OCI-LY1 (cell line): ENCODE measurements around the gene SYNE1.

Experiments
- EZH2 ChIP-seq: fragments of 200-600 bp; sonication (generic), shearing (Covaris generic); IDR thresholded peaks from 2 replicates; pipeline ENCODE4 v1.8.0; 2017; ENCODE audit warnings: borderline replicate concordance, mixed run types, mild to moderate bottlenecking, antibody characterized with exemption, low read length, moderate library complexity, mixed read lengths
- TF ChIP-seq, protein P1 (sequence below): fragments of 200-600 bp; sonication (generic), shearing (Covaris generic); IDR thresholded peaks from 2 replicates; pipeline ENCODE4 v1.5.1; 2017; ENCODE audit warnings: mild to moderate bottlenecking, antibody characterized with exemption, low read length, moderate library complexity, mixed read lengths

- TF ChIP-seq EZH2: no peak
- TF ChIP-seq, protein P1, sequence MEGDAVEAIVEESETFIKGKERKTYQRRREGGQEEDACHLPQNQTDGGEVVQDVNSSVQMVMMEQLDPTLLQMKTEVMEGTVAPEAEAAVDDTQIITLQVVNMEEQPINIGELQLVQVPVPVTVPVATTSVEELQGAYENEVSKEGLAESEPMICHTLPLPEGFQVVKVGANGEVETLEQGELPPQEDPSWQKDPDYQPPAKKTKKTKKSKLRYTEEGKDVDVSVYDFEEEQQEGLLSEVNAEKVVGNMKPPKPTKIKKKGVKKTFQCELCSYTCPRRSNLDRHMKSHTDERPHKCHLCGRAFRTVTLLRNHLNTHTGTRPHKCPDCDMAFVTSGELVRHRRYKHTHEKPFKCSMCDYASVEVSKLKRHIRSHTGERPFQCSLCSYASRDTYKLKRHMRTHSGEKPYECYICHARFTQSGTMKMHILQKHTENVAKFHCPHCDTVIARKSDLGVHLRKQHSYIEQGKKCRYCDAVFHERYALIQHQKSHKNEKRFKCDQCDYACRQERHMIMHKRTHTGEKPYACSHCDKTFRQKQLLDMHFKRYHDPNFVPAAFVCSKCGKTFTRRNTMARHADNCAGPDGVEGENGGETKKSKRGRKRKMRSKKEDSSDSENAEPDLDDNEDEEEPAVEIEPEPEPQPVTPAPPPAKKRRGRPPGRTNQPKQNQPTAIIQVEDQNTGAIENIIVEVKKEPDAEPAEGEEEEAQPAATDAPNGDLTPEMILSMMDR: no peak
Observed at GRCh38 chr6:152176268-152176667, 460.9 kb downstream of the SYNE1 start.
